Endothelial cell of umbilical vein (primary cell): Measurements from ENCODE around the gene GNG3.

Experiments used
- FOS ChIP-seq: IDR thresholded peaks from 2 replicates; pipeline ENCODE4 v1.6.1; 2011; ENCODE audit warnings: mild to moderate bottlenecking, low read length, moderate library complexity, borderline replicate concordance; ENCODE audit not compliant: insufficient read depth
- GATA2 ChIP-seq: IDR thresholded peaks from 2 replicates; pipeline ENCODE4 v1.7.0; 2011; ENCODE audit warnings: low read depth, mild to moderate bottlenecking, moderate library complexity, mixed read lengths, low read length; ENCODE audit not compliant: insufficient read length, insufficient read depth
- MYC ChIP-seq: IDR thresholded peaks from one replicate; pipeline ENCODE4 v1.6.1; 2011; ENCODE audit warnings: mild to moderate bottlenecking, low read depth, low read length
- POLR2A ChIP-seq: IDR thresholded peaks from 2 replicates; pipeline ENCODE4 v1.6.1; 2012; ENCODE audit warnings: low read depth, mild to moderate bottlenecking, control low read depth, low read length
- POLR2AphosphoS5 ChIP-seq: IDR thresholded peaks from 2 replicates; pipeline ENCODE4 v1.6.1; 2012; ENCODE audit warnings: low read depth, mild to moderate bottlenecking, control low read depth, low read length, moderate library complexity; ENCODE audit not compliant: insufficient read depth
- TF ChIP-seq, protein P1 (sequence below): IDR thresholded peaks from 2 replicates; pipeline ENCODE4 v1.6.1; 2011; ENCODE audit not compliant: insufficient read depth, insufficient read length
- TF ChIP-seq, protein P2 (sequence below), 2 donors: IDR thresholded peaks; 1 replicate in 1 of 2; 2 replicates in 1 of 2; pipeline ENCODE4 v1.5.1; 2011; ENCODE audit warnings: low read length in 2 of 2, mild to moderate bottlenecking in 2 of 2, moderate library complexity in 2 of 2, control low read depth in 1 of 2, inconsistent platforms in 1 of 2, low read depth in 1 of 2; ENCODE audit not compliant: insufficient read depth in 1 of 2; ENCODE audit errors: extremely low read depth in 1 of 2

DNA sequence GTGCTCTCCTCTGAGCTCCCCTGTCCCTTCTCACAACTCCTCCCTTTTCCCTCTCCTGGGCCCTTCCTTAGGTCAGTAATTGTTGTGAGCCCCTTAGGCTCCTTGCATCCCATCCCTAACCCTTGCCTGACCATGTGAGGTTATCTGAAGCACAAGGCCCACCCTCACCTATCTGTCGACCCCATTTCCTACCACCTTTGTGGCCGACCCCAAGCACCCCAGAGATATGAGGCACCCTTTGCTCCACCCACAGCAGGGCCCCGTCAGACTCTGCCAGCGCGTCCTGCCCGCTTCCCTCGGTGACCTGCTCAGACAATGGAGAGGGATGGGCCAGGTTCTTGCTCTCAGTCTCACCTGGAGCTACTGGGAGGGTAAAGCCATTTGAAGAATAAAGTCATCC, 1.3 kb downstream of the GNG3 start:
- TF ChIP-seq POLR2AphosphoS5 = no peak
- TF ChIP-seq, protein P1, sequence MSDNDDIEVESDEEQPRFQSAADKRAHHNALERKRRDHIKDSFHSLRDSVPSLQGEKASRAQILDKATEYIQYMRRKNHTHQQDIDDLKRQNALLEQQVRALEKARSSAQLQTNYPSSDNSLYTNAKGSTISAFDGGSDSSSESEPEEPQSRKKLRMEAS = no peak
- TF ChIP-seq, protein P2, sequence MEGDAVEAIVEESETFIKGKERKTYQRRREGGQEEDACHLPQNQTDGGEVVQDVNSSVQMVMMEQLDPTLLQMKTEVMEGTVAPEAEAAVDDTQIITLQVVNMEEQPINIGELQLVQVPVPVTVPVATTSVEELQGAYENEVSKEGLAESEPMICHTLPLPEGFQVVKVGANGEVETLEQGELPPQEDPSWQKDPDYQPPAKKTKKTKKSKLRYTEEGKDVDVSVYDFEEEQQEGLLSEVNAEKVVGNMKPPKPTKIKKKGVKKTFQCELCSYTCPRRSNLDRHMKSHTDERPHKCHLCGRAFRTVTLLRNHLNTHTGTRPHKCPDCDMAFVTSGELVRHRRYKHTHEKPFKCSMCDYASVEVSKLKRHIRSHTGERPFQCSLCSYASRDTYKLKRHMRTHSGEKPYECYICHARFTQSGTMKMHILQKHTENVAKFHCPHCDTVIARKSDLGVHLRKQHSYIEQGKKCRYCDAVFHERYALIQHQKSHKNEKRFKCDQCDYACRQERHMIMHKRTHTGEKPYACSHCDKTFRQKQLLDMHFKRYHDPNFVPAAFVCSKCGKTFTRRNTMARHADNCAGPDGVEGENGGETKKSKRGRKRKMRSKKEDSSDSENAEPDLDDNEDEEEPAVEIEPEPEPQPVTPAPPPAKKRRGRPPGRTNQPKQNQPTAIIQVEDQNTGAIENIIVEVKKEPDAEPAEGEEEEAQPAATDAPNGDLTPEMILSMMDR (IDR thresholded peaks at IDR 0.05; ENCODE audit: extremely low read depth in 1 of 2, insufficient read depth in 1 of 2, low read depth in 1 of 2, low read length in 2 of 2) = no peak
- TF ChIP-seq MYC = no peak
- TF ChIP-seq GATA2 = no peak
- TF ChIP-seq POLR2A = no peak
- TF ChIP-seq FOS = no peak
